Astrocyte of the spinal cord (primary cell): ENCODE results near the gene CKS2.
"Not testable (repeated sequence)": the region's sequence is repeated elsewhere in the genome, so short reads cannot be mapped to it uniquely, and the experiment has no call there.

ENCODE experiments used
- DNase-seq: peaks from one replicate; pipeline ENCODE4 v3.0.0; 2011; ENCODE audit warnings: low read depth, low spot score
- H3K4me3 ChIP-seq: 2 replicates; pipeline ENCODE4 v1.5.1; 2011; ENCODE audit warnings: low read depth, mild to moderate bottlenecking, low read length, moderate library complexity
- CTCF ChIP-seq: IDR thresholded peaks from 2 replicates; pipeline ENCODE4 v1.5.1; 2012; ENCODE audit warnings: low read depth, mild to moderate bottlenecking, low read length, inconsistent platforms
- in situ Hi-C: cut with HindIII; loops from 2 replicates; pipeline ENCODE4 v1.10.0; 2017; ENCODE audit warnings: low sequenced_read_pairs

Gene CKS2

DNA sequence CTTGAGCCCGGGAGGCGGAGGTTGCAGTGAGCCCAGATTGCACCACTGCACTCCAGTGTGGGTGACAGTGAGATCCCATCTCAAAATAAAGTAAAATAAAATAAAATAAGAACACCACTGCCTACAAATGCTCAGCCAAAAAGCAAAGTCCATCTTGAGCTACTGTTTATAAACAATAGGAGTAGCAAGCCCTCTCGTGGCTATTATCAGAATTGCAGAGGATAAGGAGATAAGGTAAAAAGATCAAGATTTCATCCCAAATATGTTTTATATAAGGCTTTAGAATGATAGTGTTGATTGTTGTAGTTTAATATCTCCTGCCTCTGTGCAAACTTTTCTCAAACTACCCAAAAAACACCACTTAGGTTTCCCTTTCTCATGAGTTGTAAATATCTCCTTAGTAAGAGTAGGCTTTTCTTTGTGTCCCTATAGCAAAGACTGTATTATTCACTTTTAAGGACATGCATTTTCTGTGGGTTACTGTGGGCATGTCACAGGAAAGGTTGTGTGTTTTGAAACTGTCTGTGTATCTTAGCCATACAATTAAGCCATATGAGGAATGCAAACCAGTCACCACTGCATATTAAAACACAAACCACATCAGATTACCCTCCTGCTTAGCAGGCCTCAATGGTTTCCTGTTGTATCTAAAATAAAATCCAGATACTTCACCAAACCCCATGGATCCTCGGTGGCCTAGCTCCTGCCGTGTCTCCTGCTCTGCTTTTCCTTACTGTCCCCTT is 31.8 kb upstream of the CKS2 start:
- no peak overlapping the region for H3K4me3 ChIP-seq
- TF ChIP-seq CTCF: peak; percentile 77
- DNase-seq: peak; percentile 74
- in situ Hi-C loops: no loop called here

DNA sequence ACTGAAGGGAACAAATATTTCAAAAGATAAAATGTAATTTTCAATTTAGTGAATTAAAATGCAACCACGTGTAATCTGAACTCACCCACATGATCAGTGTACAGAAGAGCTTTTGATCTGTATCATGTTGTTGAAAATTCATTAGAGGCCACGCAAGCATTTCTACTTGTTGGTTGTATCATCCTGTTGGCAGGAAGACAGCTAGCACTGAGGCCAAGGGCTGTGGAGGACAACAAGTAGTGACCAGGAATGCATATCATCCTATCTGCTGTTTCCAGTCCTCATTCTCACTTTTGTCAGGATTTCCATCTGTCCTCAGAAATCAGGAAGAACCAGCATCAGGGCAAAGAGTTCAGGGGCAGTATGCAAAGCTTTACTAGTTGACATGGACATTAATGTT is 29.9 kb upstream of the CKS2 start:
- DNase-seq: no peak
- in situ Hi-C loops: no loop called here
- no peak for TF ChIP-seq CTCF
- no peak overlapping the region for H3K4me3 ChIP-seq

DNA sequence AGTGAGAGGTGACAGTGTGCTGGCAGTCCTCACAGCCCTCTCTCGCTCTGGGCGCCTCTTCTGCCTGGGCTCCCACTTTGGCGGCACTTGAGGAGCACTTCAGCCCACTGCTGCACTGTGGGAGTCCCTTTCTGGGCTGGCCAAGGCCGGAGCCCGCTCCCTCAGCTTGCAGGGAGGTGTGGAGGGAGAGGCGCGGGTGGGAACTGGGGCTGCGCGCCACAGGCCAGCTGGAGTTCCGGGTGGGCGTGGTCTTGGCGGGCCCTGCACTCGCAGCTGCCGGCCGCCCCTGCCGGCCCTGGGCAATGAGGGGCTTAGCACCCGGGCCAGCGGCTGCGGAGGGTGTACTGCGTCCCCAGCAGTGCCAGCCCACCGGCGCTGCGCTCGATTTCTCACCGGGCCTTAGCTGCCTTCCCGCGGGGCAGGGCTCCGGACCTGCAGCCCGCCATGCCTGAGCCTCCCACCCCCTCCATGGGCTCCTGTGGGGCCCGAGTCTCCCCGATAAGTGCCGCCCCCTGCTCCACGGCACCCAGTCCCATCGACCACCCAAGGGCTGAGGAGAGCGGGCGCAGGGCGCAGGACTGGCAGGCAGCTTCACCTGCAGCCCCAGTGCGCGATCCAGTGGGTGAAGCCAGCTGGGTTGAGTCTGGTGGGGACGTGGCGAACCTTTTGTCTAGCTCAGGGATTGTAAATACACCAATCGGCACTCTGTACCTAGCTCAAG is 28.6 kb upstream of the CKS2 start:
- DNase-seq, in situ Hi-C loops, H3K4me3 ChIP-seq: not testable (repeated sequence)

DNA sequence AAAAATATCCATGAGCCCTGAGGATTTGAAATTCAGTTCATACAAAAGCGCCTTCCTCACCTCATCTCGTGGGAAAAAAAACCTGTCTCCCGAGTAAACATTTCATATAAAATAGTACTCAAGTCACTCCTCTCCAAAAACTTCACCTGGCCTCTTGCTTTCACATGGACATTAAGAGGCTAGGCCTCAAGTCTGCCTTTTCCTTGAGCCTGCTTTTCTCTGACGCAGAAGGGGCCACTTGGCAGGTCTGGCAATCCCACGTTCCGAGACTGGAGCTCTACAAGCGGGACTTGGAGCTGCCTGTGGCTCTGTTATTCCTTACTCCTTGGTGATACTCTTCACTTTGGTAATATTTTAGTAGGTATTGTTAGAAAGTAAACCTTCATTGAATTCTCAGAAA is 26.9 kb upstream of the CKS2 start:
- in situ Hi-C loops: no loop called here
- no peak for DNase-seq
- TF ChIP-seq CTCF: no peak
- H3K4me3 ChIP-seq: no peak overlapping the region

GRCh38 chr9:89291741-89292140 is 19.3 kb upstream of the CKS2 start:
- DNase-seq: no peak
- in situ Hi-C loops: no loop called here
- no peak overlapping the region for H3K4me3 ChIP-seq
- TF ChIP-seq CTCF: no peak

- DNase-seq: no peak
- no peak overlapping the region for H3K4me3 ChIP-seq
- in situ Hi-C loops: no loop called here
- TF ChIP-seq CTCF: no peak
These were observed 18.0 kb upstream of the CKS2 start for GRCh38 chr9:89293014-89293413.

DNA sequence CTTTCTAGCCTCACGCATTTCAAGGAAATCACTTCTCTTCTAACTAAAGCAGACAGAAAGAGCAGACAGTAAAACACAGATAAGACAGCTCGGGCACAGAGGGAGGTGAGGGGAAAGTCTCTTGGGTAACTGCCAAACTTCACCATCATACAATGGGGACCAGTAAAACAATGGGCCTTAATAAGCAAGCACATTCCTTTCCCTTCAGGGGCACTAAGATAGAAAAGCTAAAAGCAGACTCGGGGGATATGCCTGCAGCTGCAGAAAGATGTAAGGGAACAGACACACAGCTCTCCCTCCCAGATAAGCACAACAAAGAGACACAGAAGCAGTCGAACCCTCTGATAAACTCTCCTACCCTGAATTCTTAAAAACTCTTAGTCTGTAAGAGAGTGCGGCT is 15.6 kb upstream of the CKS2 start:
- H3K4me3 ChIP-seq: no peak overlapping the region
- in situ Hi-C loops: no loop called here
- DNase-seq: no peak
- no peak for TF ChIP-seq CTCF

DNA sequence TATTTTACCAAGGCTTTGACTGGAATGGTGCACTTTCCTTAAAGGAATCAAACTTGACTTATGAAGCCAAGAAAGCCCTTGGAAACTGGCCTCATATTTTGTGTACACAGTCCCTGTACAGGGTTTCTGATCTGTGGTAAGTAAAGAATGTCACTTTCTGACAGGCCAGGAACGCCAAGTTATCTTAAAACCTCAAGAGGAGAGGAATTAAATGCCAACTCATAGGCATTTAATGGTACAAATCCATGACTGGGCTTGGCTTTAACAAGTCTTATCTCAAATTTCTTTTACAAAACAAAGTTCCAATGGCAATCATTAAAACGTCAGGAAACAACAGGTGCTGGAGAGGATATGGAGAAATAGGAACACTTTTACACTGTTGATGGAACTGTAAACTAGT is 9.0 kb upstream of the CKS2 start:
- H3K4me3 ChIP-seq, in situ Hi-C loops, DNase-seq: not testable (repeated sequence)
